Common myeloid progenitor, CD34-positive (primary cell): ENCODE results near the gene PLAU.
A peak's percentile ranks its signal among the peaks of the same experiment; 100 is the strongest.
"Not testable (repeated sequence)": the region's sequence is repeated elsewhere in the genome, so short reads cannot be mapped to it uniquely, and the experiment has no call there.

Experiments used
- CTCF ChIA-PET: fragments of 350-600 bp; sonication (Branson Sonifier 250); formaldehyde crosslinking; loops from one replicate; lab custom pipeline; 2021; ENCODE audit warnings: antibody characterized with exemption; lab: Charles Lee
- POLR2A ChIA-PET: fragments of 350-600 bp; sonication (Branson Sonifier 250); formaldehyde crosslinking; loops from one replicate; lab custom pipeline; 2021; ENCODE audit warnings: antibody characterized with exemption; lab: Charles Lee
- DNase-seq, 3 donors: peaks; one replicate each; pipeline versions ENCODE4 v3.0.0 to v3.0.0-alpha.2; 2013
- H3K27ac ChIP-seq, 2 experiments: 1 replicate in 1 of 2; 2 replicates in 1 of 2; pipeline ENCODE4 v1.7.0; 2013; ENCODE audit warnings: inconsistent platforms in 2 of 2, low read length in 2 of 2, mild to moderate bottlenecking in 2 of 2, low read depth in 1 of 2, moderate library complexity in 1 of 2; ENCODE audit not compliant: severe bottlenecking in 2 of 2, insufficient read depth in 1 of 2, poor library complexity in 1 of 2
- H3K27me3 ChIP-seq, 5 experiments: replicated peaks in 2 of 5; 1 replicate in 3 of 5; 2 replicates in 2 of 5; pipeline versions ENCODE4 v1.6.1 to v1.7.0; 2013; ENCODE audit warnings: low read length in 4 of 5, mild to moderate bottlenecking in 2 of 5, moderate library complexity in 2 of 5, inconsistent platforms in 1 of 5; ENCODE audit not compliant: insufficient read depth in 5 of 5, control insufficient read depth in 4 of 5
- H3K36me3 ChIP-seq, 4 experiments: 1 replicate in 2 of 4; 2 replicates in 2 of 4; pipeline versions ENCODE4 v1.6.1 to v1.7.0; 2013; ENCODE audit warnings: low read length in 3 of 4, control low read depth in 1 of 4, mild to moderate bottlenecking in 1 of 4; ENCODE audit not compliant: control insufficient read depth in 4 of 4, insufficient read depth in 4 of 4
- H3K4me1 ChIP-seq, 4 experiments: 1 replicate in 3 of 4; 2 replicates in 1 of 4; pipeline versions ENCODE4 v1.6.1 to v1.7.1; 2013; ENCODE audit warnings: low read length in 3 of 4, mild to moderate bottlenecking in 3 of 4, control low read depth in 1 of 4, inconsistent platforms in 1 of 4, moderate library complexity in 1 of 4; ENCODE audit not compliant: control insufficient read depth in 4 of 4, insufficient read depth in 4 of 4; ENCODE audit errors: control extremely low read depth in 1 of 4
- H3K4me3 ChIP-seq, 7 experiments: 1 replicate in 4 of 7; 2 replicates in 3 of 7; pipeline versions ENCODE4 v1.5.1 to v1.7.0; 2013; ENCODE audit warnings: mild to moderate bottlenecking in 7 of 7, low read length in 6 of 7, moderate library complexity in 6 of 7, inconsistent platforms in 2 of 7, low read depth in 2 of 7, control low read depth in 1 of 7; ENCODE audit not compliant: insufficient read depth in 4 of 7, control insufficient read depth in 1 of 7; ENCODE audit errors: extremely low read depth in 1 of 7
- H3K9me3 ChIP-seq, 5 experiments: 1 replicate in 4 of 5; 2 replicates in 1 of 5; pipeline versions ENCODE4 v1.6.1 to v1.7.1; 2013; ENCODE audit warnings: low read length in 4 of 5, mild to moderate bottlenecking in 2 of 5, inconsistent platforms in 1 of 5, low read depth in 1 of 5, moderate library complexity in 1 of 5; ENCODE audit not compliant: control insufficient read depth in 4 of 5, insufficient read depth in 2 of 5; ENCODE audit errors: control extremely low read depth in 1 of 5
- WGBS: methylation state at CpG from one replicate; pipeline ENCODE4 v1.1.5; 2013; ENCODE audit not compliant: insufficient coverage; 5-methylcytosine and 5-hydroxymethylcytosine counted together

Gene PLAU

GRCh38 chr10:73923935-73924598 lies 13.1 kb downstream of the PLAU start:
- H3K9me3 ChIP-seq = peaks cover 0 to 3% (median 0%) of the 10 kb centered on the region in 5 experiments
- no peak for DNase-seq
- ChIA-PET POLR2A (no interaction called here), CTCF (interaction anchor here (0.9 to 1.2 kb wide), 2 partner anchors 12 to 38 kb away, joined by 3 to 4 read pairs; no protein-coding TSS in a partner anchor)
- peaks cover 0 to 21% (median 4%) of the 10 kb centered on the region in 4 experiments for H3K4me1 ChIP-seq
- no peaks in the 10 kb centered on the region for H3K27me3 ChIP-seq
- no peaks in the 10 kb centered on the region for H3K36me3 ChIP-seq
- no peak overlapping the region for H3K27ac ChIP-seq
- 81% methylated on average over 3 of the region's 4 CpGs for WGBS
- no peak overlapping the region for H3K4me3 ChIP-seq

- WGBS = no CpG with 5 or more reads among the region's 1 CpG
- Histone ChIP-seq H3K9me3 (no peaks in the 10 kb centered on the region), H3K4me3 (no peak overlapping the region), H3K27ac (no peak overlapping the region), H3K27me3 (no peaks in the 10 kb centered on the region), H3K4me1 (peaks cover 0 to 17% (median 4%) of the 10 kb centered on the region in 4 experiments), H3K36me3 (no peaks in the 10 kb centered on the region)
- no peak for DNase-seq
- ChIA-PET CTCF (no interaction called here), POLR2A (no interaction called here)
Measured at GRCh38 chr10:73924935-73925334, 14.0 kb downstream of the PLAU start.

DNA sequence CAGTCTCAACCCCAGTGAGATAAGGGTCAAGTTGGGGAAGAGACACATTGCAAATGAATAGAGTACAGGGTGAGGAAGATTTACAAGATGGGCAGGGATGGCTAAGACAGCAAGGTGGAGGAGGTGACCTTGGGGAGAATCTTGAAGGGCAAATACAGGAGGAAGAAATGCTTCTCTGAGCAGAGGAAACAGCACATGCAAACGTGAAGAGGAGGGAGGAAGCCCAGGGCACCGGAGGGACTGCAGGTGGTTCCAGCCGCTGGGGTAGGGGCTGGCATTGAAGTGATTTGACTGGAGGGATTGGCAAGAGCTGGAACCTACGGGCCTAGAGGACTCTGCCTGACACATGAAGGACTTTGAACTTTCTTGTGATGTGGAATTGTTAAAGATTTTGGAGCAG lies 14.6 kb downstream of the PLAU start:
- WGBS = 87% methylated on average over 3 of the region's 4 CpGs
- no peaks in the 10 kb centered on the region for H3K9me3 ChIP-seq
- no peaks in the 10 kb centered on the region for H3K27me3 ChIP-seq
- POLR2A ChIA-PET = no interaction called here
- CTCF ChIA-PET = interaction anchor here (1.2 to 21.8 kb wide), 4 partner anchors 14 to 198 kb away, joined by 3 to 590 read pairs (median 22); no protein-coding TSS in a partner anchor
- H3K4me3 ChIP-seq = no peak overlapping the region
- no peak overlapping the region for H3K27ac ChIP-seq
- no peak for DNase-seq
- peaks cover 0 to 19% (median 3%) of the 10 kb centered on the region in 4 experiments for H3K4me1 ChIP-seq
- no peaks in the 10 kb centered on the region for H3K36me3 ChIP-seq

DNA sequence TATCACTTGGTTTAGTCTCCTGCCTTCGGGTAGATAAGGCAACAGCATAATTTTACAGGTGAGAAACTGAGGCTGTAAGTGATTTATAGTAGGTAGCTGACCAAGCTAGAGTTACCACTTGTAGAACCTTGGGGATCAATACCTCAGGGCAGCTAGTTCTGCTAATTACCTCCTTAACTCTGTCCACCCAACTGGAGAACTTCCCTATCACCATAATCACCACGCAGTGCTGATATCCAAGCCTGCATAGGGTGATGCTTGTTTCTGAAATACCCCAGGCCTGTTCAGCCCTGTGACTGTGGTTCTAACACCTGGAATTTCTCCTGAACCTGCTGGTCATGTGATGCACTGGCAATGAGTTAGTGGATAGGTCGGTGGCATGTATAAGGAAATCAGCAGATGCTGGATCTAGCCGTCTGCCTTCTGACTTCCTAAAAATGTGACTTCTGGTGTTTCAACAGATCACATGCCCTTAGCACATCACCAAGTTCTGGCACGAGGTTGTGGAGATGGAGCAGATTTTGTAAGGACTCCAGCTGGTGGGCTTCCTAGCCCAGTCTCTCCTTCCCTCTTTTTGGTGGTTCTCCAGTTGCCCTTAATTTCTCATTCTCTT lies 15.3 kb downstream of the PLAU start:
- peak in 2 of 3 donors; percentile 54 to 64 for DNase-seq
- H3K27ac ChIP-seq = no peak overlapping the region
- POLR2A ChIA-PET = no interaction called here
- no peak overlapping the region for H3K4me3 ChIP-seq
- no peaks in the 10 kb centered on the region for H3K36me3 ChIP-seq
- WGBS = 67% methylated on average over 3 of the region's 5 CpGs
- no peaks in the 10 kb centered on the region for H3K27me3 ChIP-seq
- H3K4me1 ChIP-seq = peaks cover 0 to 24% (median 3%) of the 10 kb centered on the region in 4 experiments
- H3K9me3 ChIP-seq = no peaks in the 10 kb centered on the region
- CTCF ChIA-PET = interaction anchor here (0.8 to 21.8 kb wide), 5 partner anchors 11 to 197 kb away, joined by 3 to 590 read pairs (median 4); no protein-coding TSS in a partner anchor

DNA sequence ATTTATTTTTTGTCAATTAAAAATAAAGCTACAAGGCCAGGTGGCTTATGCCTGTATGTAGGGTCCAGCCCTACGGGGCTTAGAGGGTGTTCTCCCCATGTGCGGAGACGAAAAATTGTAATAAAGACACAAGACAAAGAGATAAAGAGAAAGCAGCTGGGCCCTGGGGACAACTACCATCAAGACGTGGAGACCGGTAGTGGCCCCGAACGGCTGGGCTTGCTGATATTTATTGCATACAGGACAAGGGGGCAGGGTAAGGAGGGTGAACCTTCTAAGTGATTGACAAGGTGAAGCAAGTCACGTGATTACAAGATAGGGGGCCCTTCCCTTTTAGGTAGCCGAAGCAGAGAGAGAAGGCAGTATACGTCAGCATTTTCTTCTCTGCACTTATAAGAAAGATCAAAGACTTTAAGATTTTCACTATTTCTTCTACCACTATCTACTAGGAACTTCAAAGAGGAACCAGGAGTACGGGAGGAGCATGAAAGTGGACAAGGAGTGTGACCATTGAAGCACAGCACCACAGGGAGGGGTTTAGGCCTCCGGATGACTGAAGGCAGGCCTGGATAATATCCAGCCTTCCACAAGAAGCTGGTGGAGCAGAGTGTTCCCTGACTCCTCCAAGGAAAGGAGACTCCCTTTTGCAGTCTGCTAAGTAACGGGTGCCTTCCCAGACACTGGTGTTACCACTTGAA lies 19.8 kb downstream of the PLAU start:
- Histone ChIP-seq H3K4me1 (peaks cover 0 to 34% (median 15%) of the 10 kb centered on the region in 4 experiments), H3K27ac (peak overlapping the region in 1 of 2 experiments; percentile 51)
- DNase-seq, H3K9me3 ChIP-seq, H3K36me3 ChIP-seq, H3K27me3 ChIP-seq, POLR2A ChIA-PET, H3K4me3 ChIP-seq: not testable (repeated sequence)
- WGBS = 95% methylated on average over 9 of the region's 13 CpGs
- CTCF ChIA-PET = interaction anchor here (1.0 to 21.8 kb wide), 4 partner anchors 10 to 40 kb away, joined by 3 to 590 read pairs (median 4); partner anchors contain the start of gene PLAU

DNA sequence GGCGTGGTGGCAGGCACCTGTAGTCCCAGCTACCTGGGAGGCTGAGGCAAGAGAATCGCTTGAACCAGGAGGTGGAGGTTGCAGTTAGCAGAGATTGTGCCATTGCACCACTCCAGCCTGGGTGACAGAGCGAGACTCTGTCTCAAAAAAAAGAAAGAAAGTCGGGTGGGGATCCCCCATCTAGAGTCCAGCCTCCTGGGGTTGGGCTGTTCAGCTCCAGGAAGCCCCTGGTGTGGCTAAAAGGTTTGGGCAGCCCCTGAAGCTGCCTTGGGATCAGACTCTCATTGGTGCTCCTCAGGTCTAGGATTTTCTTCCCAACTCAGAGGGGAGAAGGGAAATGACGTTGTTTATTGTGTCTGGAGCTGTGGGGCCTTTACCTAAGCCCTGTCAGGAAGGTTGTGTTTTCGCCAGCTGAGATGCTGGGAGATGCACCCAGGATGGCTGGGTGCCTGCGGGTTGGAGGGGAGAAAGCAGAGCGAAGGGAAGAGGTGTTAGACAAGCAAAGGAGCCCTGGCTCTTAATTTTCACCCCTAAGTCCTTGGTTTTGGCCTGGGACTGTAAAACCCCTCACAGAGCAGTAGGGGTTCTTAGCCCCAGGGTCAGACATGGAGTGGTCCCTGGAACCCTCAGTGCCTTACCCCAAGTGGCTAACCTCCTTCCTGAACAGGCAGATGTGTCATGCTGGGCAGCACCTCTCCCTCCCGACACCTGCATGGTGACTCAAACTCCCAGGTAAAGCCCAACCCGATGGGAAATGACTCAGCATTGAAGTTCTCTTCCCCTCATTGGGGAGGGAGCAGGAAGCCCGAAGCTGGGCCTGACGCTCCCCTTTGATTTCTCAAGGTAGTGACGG lies 21.1 kb downstream of the PLAU start:
- Histone ChIP-seq H3K27me3 (no peaks in the 10 kb centered on the region), H3K9me3 (no peaks in the 10 kb centered on the region), H3K4me3 (peak overlapping the region in 2 of 7 experiments; percentile 4 to 40), H3K4me1 (peaks cover 0 to 24% (median 13%) of the 10 kb centered on the region in 4 experiments), H3K36me3 (no peaks in the 10 kb centered on the region), H3K27ac (peak overlapping the region in 1 of 2 experiments; percentile 32)
- peak; percentile 72 to 87 (median 83) for DNase-seq
- 64% methylated on average over 11 of the region's 13 CpGs for WGBS
- CTCF ChIA-PET = interaction anchor here (1.6 to 21.8 kb wide), 4 partner anchors 8 to 42 kb away, joined by 6 to 590 read pairs (median 9); no protein-coding TSS in a partner anchor
- POLR2A ChIA-PET = interaction anchor here (0.6 to 0.8 kb wide), 2 partner anchors 26 to 27 kb away, joined by 5 to 7 read pairs; no protein-coding TSS in a partner anchor
